ENCODE measurements around the gene CCDC148. TPM values are rescaled to one million over a fixed set of nuclear protein-coding genes. Genes with fewer than 3 reads are reported as not detected.
A peak's percentile ranks its signal among the peaks of the same experiment; 100 is the strongest.

CCDC148 gene
- total RNA-seq, 2 experiments from 2014 or later: not detected

DNA sequence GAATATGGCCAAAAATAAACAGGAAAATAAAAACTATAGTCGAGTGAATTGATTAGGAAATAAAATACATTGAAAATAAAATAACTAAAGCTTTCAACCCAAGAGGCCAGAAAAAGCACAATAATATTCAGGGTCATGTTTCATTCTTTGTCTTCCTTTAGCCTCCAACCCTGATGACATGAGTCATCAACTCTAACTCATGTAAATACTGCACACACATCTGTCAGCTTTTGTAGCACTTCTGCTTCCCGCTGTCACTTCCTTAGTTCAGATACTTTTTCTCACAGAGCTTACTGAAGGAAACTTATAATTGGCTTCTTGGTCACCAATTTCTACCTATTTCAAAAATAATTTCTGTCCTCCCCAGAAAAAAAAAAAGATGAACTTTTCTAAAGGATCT lies 242.1 kb downstream of the CCDC148 start:
- intact Hi-C loops (cut with micrococcal nuclease): no loop called here
- Mint-ChIP-seq H3K27me3 (peaks cover 8% of the 10 kb centered on the region), H3K4me3 (no peak overlapping the region), H3K9me3 (no peaks in the 10 kb centered on the region), H3K4me1 (ENCODE audit: low read depth) (peaks cover 7% of the 10 kb centered on the region), H3K27ac (no peak overlapping the region), H3K36me3 (ENCODE audit: low read depth) (no peaks in the 10 kb centered on the region)
- TF ChIP-seq, protein P1, sequence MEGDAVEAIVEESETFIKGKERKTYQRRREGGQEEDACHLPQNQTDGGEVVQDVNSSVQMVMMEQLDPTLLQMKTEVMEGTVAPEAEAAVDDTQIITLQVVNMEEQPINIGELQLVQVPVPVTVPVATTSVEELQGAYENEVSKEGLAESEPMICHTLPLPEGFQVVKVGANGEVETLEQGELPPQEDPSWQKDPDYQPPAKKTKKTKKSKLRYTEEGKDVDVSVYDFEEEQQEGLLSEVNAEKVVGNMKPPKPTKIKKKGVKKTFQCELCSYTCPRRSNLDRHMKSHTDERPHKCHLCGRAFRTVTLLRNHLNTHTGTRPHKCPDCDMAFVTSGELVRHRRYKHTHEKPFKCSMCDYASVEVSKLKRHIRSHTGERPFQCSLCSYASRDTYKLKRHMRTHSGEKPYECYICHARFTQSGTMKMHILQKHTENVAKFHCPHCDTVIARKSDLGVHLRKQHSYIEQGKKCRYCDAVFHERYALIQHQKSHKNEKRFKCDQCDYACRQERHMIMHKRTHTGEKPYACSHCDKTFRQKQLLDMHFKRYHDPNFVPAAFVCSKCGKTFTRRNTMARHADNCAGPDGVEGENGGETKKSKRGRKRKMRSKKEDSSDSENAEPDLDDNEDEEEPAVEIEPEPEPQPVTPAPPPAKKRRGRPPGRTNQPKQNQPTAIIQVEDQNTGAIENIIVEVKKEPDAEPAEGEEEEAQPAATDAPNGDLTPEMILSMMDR (IDR thresholded peaks at IDR 0.05): no peak
- peak; percentile 37 for ATAC-seq
- DNase-seq: no peak
- ChIA-PET CTCF (interaction anchor here (0.7 to 1.4 kb wide), 2 partner anchors 34 to 38 kb away, joined by 3 read pairs; no protein-coding TSS in a partner anchor), POLR2A (no interaction called here)

DNA sequence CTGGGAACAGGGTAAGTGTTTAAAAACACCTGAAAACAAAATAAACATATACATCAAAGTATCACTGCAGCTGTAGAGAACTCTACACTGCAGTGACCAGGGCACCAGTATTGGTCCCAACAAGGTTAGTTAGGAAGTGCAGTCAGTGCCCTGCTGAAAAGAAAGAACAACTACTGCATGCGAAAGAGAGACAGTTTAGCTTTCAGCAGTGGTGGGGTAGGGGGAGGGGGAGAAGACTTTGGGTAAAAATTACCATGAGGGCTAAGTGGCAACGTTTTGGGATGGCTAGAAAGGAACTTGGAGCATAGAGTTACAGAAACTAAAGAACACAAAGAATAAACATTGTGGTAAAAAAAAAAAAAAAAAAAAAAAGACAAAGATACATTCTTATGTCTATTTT lies 242.8 kb downstream of the CCDC148 start:
- no peak overlapping the region for H3K27ac Mint-ChIP-seq
- H3K4me3 Mint-ChIP-seq: no peak overlapping the region
- CTCF ChIA-PET: interaction anchor here (1.4 kb wide), 1 partner anchor 34 kb away, joined by 3 read pairs; no protein-coding TSS in a partner anchor
- H3K27me3 Mint-ChIP-seq: peaks cover 5% of the 10 kb centered on the region
- H3K36me3 Mint-ChIP-seq (ENCODE audit: low read depth): no peaks in the 10 kb centered on the region
- no peaks in the 10 kb centered on the region for H3K9me3 Mint-ChIP-seq
- TF ChIP-seq, protein P1 (IDR thresholded peaks at IDR 0.05): no peak
- POLR2A ChIA-PET: no interaction called here
- ATAC-seq (no peak), DNase-seq (no peak)
- peaks cover 7% of the 10 kb centered on the region for H3K4me1 Mint-ChIP-seq (ENCODE audit: low read depth)
- intact Hi-C loops (cut with micrococcal nuclease): no loop called here

DNA sequence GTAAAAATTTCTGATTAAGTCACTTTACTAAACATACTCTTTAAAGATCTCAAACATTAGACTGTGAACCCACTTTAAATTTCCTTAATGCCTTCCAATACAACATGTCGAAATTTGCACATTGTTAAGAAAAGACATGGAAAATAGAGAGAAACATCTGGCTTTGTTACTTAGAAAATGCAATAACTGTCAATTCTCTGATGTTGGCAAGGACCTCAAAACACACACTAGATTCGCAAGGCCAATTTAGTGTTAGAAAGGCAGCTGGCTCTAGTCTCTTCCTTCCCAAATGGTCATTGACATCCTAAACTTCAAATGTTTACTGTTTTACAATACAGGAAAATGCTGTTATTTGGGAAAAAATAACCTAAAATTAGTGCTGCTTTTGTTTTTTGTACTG lies 244.3 kb downstream of the CCDC148 start:
- TF ChIP-seq, protein P1 (IDR thresholded peaks at IDR 0.05): no peak
- DNase-seq (no peak), ATAC-seq (no peak)
- no peaks in the 10 kb centered on the region for H3K36me3 Mint-ChIP-seq (ENCODE audit: low read depth)
- H3K4me1 Mint-ChIP-seq (ENCODE audit: low read depth): peaks cover 7% of the 10 kb centered on the region
- H3K27me3 Mint-ChIP-seq: peaks cover 5% of the 10 kb centered on the region
- H3K9me3 Mint-ChIP-seq: no peaks in the 10 kb centered on the region
- POLR2A ChIA-PET: no interaction called here
- no peak overlapping the region for H3K27ac Mint-ChIP-seq
- no peak overlapping the region for H3K4me3 Mint-ChIP-seq
- CTCF ChIA-PET: no interaction called here
- intact Hi-C loops (cut with micrococcal nuclease): no loop called here

DNA sequence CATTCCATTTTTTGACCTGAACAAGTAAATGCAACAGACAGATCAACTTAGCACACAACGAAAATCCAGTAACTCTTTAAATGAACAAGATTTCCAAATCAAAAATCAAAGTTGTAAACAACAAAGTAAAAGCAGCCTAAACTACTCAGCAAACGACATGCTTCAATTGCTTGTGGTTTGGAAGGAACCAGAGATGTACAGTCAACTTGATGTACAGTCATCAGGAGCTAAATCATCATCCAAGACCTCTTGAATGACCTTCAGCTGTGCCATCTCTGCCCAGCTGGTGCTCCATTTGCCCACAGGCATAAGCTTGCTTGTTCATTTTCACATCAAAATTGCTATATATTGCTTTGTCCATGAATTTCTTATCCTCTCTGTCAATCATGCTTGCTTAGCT lies 245.1 kb downstream of the CCDC148 start:
- POLR2A ChIA-PET: no interaction called here
- CTCF ChIA-PET: no interaction called here
- DNase-seq (no peak), ATAC-seq (no peak)
- H3K36me3 Mint-ChIP-seq (ENCODE audit: low read depth): no peaks in the 10 kb centered on the region
- H3K4me1 Mint-ChIP-seq (ENCODE audit: low read depth): peaks cover 7% of the 10 kb centered on the region
- no peak overlapping the region for H3K4me3 Mint-ChIP-seq
- H3K27ac Mint-ChIP-seq: no peak overlapping the region
- TF ChIP-seq, protein P1 (IDR thresholded peaks at IDR 0.05): no peak
- intact Hi-C loops (cut with micrococcal nuclease): no loop called here
- H3K27me3 Mint-ChIP-seq: peaks cover 5% of the 10 kb centered on the region
- no peaks in the 10 kb centered on the region for H3K9me3 Mint-ChIP-seq

DNA sequence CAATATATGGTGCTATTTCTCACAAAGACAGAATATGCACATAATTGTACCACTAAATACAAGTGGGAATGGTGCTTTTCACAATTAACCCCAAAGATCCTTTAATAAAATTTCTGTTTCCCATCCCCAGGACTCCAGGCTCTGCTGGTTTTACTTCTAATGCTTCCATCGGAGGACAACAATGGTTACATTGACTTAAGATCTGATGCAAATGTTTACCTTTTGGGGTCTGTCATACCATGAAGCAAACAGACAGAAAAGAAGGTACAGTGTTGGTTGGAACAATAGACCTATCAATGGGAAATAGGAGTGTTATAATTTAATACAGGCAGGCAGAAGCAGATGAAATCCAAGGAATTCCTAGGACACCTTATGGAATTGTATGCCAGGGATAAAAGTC lies 249.2 kb downstream of the CCDC148 start:
- Mint-ChIP-seq H3K4me1 (ENCODE audit: low read depth) (no peaks in the 10 kb centered on the region), H3K27me3 (peaks cover 10% of the 10 kb centered on the region), H3K36me3 (ENCODE audit: low read depth) (no peaks in the 10 kb centered on the region), H3K4me3 (no peak overlapping the region), H3K9me3 (no peaks in the 10 kb centered on the region), H3K27ac (no peak overlapping the region)
- POLR2A ChIA-PET: no interaction called here
- CTCF ChIA-PET: no interaction called here
- intact Hi-C loops (cut with micrococcal nuclease): no loop called here
- TF ChIP-seq, protein P1 (IDR thresholded peaks at IDR 0.05): no peak
- ATAC-seq (no peak), DNase-seq (no peak)

All from activated CD8-positive, alpha-beta T cell treated with anti-CD3 and anti-CD28 coated beads for 36 hours (primary cell).